Panc1 (cell line): ENCODE data around the gene EFHB. TPM values are rescaled to one million over a fixed set of nuclear protein-coding genes. Genes with fewer than 3 reads are reported as not detected.

Experiments used
- ATAC-seq: fragments of 200-7000 bp; cut with Tn5 transposase; 2 replicates; pipeline ENCODE4 v1.9.1; 2020; ENCODE audit warnings: mild to moderate bottlenecking, moderate library complexity
- BruUV-seq: library from RNA; stranded (reverse); fragments of 400-500 nt; replicated peaks from 2 replicates; lab custom pipeline; 2021; lab: Mats Ljungman, UMichigan
- CTCF ChIA-PET: fragments of 300-600 bp; sonication (Branson Sonifier 250); formaldehyde crosslinking; loops from one replicate; lab custom pipeline; 2022; ENCODE audit warnings: antibody characterized with exemption; lab: Charles Lee
- POLR2A ChIA-PET: fragments of 300-600 bp; sonication (Branson Sonifier 250); formaldehyde crosslinking; loops from one replicate; lab custom pipeline; 2022; ENCODE audit warnings: antibody characterized with exemption; lab: Charles Lee
- DNase-seq: peaks from one replicate; pipeline ENCODE4 v3.0.0-alpha.2; 2010; ENCODE audit warnings: low read depth, low spot score
- H3K27ac ChIP-seq: 2 replicates; pipeline ENCODE4 v1.5.1; 2011; ENCODE audit warnings: mild to moderate bottlenecking, low read length, inconsistent platforms
- H3K27me3 ChIP-seq: fragments of 200-500 bp; sonication (Bioruptor generic); 2 replicates; pipeline ENCODE4 v1.6.0; 2014; ENCODE audit warnings: low read length, inconsistent platforms; ENCODE audit not compliant: control insufficient read depth, insufficient read depth
- H3K36me3 ChIP-seq: fragments of 200-500 bp; sonication (Bioruptor generic); 2 replicates; pipeline ENCODE4 v1.5.1; 2014; ENCODE audit warnings: inconsistent platforms, mild to moderate bottlenecking, low read length, moderate library complexity; ENCODE audit not compliant: control insufficient read depth, insufficient read depth
- H3K4me1 ChIP-seq: 2 replicates; pipeline ENCODE4 v1.5.1; 2011; ENCODE audit warnings: inconsistent platforms, mild to moderate bottlenecking, low read length, moderate library complexity; ENCODE audit not compliant: control insufficient read depth, insufficient read depth
- H3K4me3 ChIP-seq, 2 experiments: 2 replicates each; pipeline ENCODE4 v1.5.1; 2011 to 2012; ENCODE audit warnings: low read depth in 2 of 2, low read length in 2 of 2, mild to moderate bottlenecking in 2 of 2, inconsistent platforms in 1 of 2, moderate library complexity in 1 of 2
- H3K9me3 ChIP-seq: fragments of 200-500 bp; sonication (Bioruptor generic); 2 replicates; pipeline ENCODE4 v1.5.1; 2014; ENCODE audit warnings: low read depth, mild to moderate bottlenecking, inconsistent platforms, low read length, moderate library complexity; ENCODE audit not compliant: control insufficient read depth, insufficient read depth
- POLR2AphosphoS5 ChIP-seq: IDR thresholded peaks from 2 replicates; pipeline ENCODE4 v1.6.1; 2012; ENCODE audit warnings: mild to moderate bottlenecking, low read depth, low read length, moderate library complexity
- SIN3A ChIP-seq: IDR thresholded peaks from 2 replicates; pipeline ENCODE4 v1.6.1; 2012; ENCODE audit warnings: low read depth, mild to moderate bottlenecking, low read length, moderate library complexity, borderline replicate concordance; ENCODE audit not compliant: insufficient read depth
- TCF7L2 ChIP-seq: IDR thresholded peaks from 2 replicates; pipeline ENCODE4 v1.6.1; 2011; ENCODE audit warnings: mild to moderate bottlenecking, low read depth, low read length, inconsistent platforms
- in situ Hi-C: cut with HindIII; loops from 2 replicates; pipeline ENCODE4 v1.10.0; 2016; ENCODE audit warnings: low sequenced_read_pairs, low pct_unique_long_range_greater_than_20kb
- intact Hi-C: fragments of 100-400 bp; cut with micrococcal nuclease; formaldehyde crosslinking; loops from one replicate; pipeline ENCODE4 v1.10.0; 2022; ENCODE audit not compliant: unreplicated experiment
- total RNA-seq: library from RNA; stranded (reverse); gene quantifications from one replicate; pipeline ENCODE4 v1.2.1, GENCODE V29; 2021; ENCODE audit not compliant: unreplicated experiment
- TF ChIP-seq, protein P1 (sequence below), 2 experiments: IDR thresholded peaks; 2 replicates each; pipeline ENCODE4 v1.6.1; 2011 to 2012; ENCODE audit warnings: low read depth in 2 of 2, control low read depth in 1 of 2, low read length in 1 of 2, mild to moderate bottlenecking in 1 of 2, moderate library complexity in 1 of 2; ENCODE audit not compliant: insufficient read depth in 1 of 2
- TF ChIP-seq, protein P2 (sequence below): fragments of 450-650 bp; IDR thresholded peaks from 2 replicates; pipeline ENCODE4 v1.5.1; 2017; ENCODE audit warnings: mild to moderate bottlenecking

EFHB gene
- total RNA-seq, 1 experiment from 2014 or later, result 0.46 TPM

DNA sequence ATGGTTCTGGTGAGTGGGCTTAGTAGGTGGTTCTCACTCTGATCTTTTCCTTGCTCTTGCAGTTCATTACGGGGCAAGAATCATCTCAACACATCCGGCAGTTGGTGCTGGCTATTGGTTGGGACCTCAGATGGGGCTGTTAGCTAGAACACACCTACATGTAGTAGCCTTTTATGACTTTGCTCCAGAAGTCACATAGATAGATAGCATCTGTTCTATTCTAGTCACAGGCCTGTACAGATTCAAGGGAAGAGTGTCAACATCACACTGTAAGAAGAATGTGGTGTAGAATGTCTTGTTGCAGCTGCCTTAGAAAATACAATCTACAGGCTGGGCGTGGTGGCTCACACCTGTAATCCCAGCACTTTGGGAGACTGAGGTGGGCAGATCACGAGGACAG, 27.9 kb upstream of the EFHB start:
- ATAC-seq (no peak), DNase-seq (no peak)
- no peak for TF ChIP-seq TCF7L2
- intact Hi-C loops, result no loop called here
- in situ Hi-C loops, result no loop called here
- Histone ChIP-seq H3K27ac (no peak overlapping the region), H3K36me3 (no peaks in the 10 kb centered on the region; the same call in 1 of the 2 replicates), H3K27me3 (no peaks in the 10 kb centered on the region), H3K4me1 (no peaks in the 10 kb centered on the region), H3K9me3 (no peaks in the 10 kb centered on the region), H3K4me3 (no peak overlapping the region)
- no TSS peak for BruUV-seq
- ChIA-PET CTCF (no interaction called here), POLR2A (no interaction called here)

DNA sequence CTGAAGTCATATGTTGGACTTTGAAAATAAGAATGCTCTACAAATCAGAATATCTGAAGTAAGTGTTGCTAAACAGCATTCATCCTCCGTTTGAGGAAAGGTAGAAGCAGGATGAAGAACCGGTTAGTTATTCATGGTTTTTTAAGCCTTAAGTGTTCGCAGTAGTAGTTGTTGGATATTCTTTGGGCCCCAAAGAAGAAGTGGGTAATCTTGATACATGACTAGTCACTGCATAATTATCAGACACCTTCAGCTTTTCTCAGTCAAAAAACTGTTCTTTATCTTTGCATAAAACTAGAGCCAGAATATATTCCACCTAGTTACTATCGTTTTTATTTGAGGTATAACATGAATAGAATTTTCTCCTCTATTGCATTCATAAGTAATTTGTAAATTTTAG, 26.7 kb upstream of the EFHB start:
- TF ChIP-seq, protein P1, sequence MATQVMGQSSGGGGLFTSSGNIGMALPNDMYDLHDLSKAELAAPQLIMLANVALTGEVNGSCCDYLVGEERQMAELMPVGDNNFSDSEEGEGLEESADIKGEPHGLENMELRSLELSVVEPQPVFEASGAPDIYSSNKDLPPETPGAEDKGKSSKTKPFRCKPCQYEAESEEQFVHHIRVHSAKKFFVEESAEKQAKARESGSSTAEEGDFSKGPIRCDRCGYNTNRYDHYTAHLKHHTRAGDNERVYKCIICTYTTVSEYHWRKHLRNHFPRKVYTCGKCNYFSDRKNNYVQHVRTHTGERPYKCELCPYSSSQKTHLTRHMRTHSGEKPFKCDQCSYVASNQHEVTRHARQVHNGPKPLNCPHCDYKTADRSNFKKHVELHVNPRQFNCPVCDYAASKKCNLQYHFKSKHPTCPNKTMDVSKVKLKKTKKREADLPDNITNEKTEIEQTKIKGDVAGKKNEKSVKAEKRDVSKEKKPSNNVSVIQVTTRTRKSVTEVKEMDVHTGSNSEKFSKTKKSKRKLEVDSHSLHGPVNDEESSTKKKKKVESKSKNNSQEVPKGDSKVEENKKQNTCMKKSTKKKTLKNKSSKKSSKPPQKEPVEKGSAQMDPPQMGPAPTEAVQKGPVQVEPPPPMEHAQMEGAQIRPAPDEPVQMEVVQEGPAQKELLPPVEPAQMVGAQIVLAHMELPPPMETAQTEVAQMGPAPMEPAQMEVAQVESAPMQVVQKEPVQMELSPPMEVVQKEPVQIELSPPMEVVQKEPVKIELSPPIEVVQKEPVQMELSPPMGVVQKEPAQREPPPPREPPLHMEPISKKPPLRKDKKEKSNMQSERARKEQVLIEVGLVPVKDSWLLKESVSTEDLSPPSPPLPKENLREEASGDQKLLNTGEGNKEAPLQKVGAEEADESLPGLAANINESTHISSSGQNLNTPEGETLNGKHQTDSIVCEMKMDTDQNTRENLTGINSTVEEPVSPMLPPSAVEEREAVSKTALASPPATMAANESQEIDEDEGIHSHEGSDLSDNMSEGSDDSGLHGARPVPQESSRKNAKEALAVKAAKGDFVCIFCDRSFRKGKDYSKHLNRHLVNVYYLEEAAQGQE (IDR thresholded peaks at IDR 0.05; ENCODE audit: insufficient read depth in 1 of 2, low read depth in 2 of 2, low read length in 1 of 2), result no peak
- no peak for TF ChIP-seq SIN3A
- TF ChIP-seq TCF7L2, result no peak
- TF ChIP-seq, protein P2, sequence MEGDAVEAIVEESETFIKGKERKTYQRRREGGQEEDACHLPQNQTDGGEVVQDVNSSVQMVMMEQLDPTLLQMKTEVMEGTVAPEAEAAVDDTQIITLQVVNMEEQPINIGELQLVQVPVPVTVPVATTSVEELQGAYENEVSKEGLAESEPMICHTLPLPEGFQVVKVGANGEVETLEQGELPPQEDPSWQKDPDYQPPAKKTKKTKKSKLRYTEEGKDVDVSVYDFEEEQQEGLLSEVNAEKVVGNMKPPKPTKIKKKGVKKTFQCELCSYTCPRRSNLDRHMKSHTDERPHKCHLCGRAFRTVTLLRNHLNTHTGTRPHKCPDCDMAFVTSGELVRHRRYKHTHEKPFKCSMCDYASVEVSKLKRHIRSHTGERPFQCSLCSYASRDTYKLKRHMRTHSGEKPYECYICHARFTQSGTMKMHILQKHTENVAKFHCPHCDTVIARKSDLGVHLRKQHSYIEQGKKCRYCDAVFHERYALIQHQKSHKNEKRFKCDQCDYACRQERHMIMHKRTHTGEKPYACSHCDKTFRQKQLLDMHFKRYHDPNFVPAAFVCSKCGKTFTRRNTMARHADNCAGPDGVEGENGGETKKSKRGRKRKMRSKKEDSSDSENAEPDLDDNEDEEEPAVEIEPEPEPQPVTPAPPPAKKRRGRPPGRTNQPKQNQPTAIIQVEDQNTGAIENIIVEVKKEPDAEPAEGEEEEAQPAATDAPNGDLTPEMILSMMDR, result no peak
- no peak for TF ChIP-seq POLR2AphosphoS5
- Histone ChIP-seq H3K9me3 (no peaks in the 10 kb centered on the region), H3K4me3 (no peak overlapping the region), H3K27me3 (no peaks in the 10 kb centered on the region), H3K36me3 (no peaks in the 10 kb centered on the region; the same call in 1 of the 2 replicates), H3K27ac (no peak overlapping the region), H3K4me1 (no peaks in the 10 kb centered on the region)
- in situ Hi-C loops, result no loop called here
- no peak for ATAC-seq
- no TSS peak for BruUV-seq
- intact Hi-C loops, result no loop called here
- no peak for DNase-seq
- POLR2A ChIA-PET, result no interaction called here
- CTCF ChIA-PET, result no interaction called here

DNA sequence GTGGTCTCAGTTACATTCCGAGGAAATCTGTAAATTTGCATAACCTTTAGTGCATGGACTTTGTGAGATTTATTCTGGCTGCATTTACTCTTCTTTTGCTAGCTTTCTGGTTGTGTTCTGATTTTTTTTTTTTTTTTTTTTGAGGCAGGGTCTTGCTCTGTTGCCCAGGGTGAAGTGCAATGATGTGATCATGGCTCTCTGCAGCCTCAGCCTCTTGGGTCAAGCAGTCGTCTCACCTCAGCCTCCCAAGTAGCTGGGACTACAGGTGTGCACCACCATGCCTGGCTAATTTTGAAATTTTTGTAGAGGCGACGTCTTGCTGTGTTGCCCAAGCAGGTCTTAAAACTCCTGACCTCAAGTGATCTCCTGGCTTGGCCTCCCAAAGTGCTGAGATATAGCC, 25.5 kb upstream of the EFHB start:
- Histone ChIP-seq H3K27ac (no peak overlapping the region), H3K9me3 (no peaks in the 10 kb centered on the region), H3K27me3 (no peaks in the 10 kb centered on the region), H3K36me3 (no peaks in the 10 kb centered on the region; the same call in 1 of the 2 replicates), H3K4me1 (no peaks in the 10 kb centered on the region), H3K4me3 (no peak overlapping the region)
- ATAC-seq (no peak), DNase-seq (no peak)
- intact Hi-C loops, result no loop called here
- ChIA-PET POLR2A (no interaction called here), CTCF (no interaction called here)
- BruUV-seq, result no TSS peak
- in situ Hi-C loops, result no loop called here
- TF ChIP-seq SIN3A (no peak), TCF7L2 (no peak), POLR2AphosphoS5 (no peak)
- TF ChIP-seq, protein P1 (IDR thresholded peaks at IDR 0.05; ENCODE audit: insufficient read depth in 1 of 2, low read depth in 2 of 2, low read length in 1 of 2), result no peak
- TF ChIP-seq, protein P2, result no peak
